ENCODE measurements around the gene DOCK9.
"Not testable (repeated sequence)": the region's sequence is repeated elsewhere in the genome, so short reads cannot be mapped to it uniquely, and the experiment has no call there.

The DOCK9 gene

GRCh38 chr13:98813993-98814392 lies 163.9 kb downstream of the DOCK9 start:
- DNase-seq: no peak

GRCh38 chr13:98812186-98812790 lies 165.6 kb downstream of the DOCK9 start:
- DNase-seq: not testable (repeated sequence)

- no peak for DNase-seq
Observed at GRCh38 chr13:98810746-98811145, 167.1 kb downstream of the DOCK9 start.

GRCh38 chr13:98809345-98809777 lies 168.5 kb downstream of the DOCK9 start:
- no peak for DNase-seq

- DNase-seq: no peak
Observed at GRCh38 chr13:98807774-98808173, 170.1 kb downstream of the DOCK9 start.

- DNase-seq: no peak
Observed at GRCh38 chr13:98804336-98804855, 173.5 kb downstream of the DOCK9 start.

GRCh38 chr13:98803921-98804320 lies 173.9 kb downstream of the DOCK9 start:
- DNase-seq: no peak

GRCh38 chr13:98803111-98803561 lies 174.7 kb downstream of the DOCK9 start:
- no peak for DNase-seq

GRCh38 chr13:98802559-98802958 lies 175.3 kb downstream of the DOCK9 start:
- no peak for DNase-seq

- DNase-seq: no peak
Observed at GRCh38 chr13:98801626-98802418, 176.0 kb downstream of the DOCK9 start.

- no peak for DNase-seq
Observed at GRCh38 chr13:98800078-98800477, 177.8 kb downstream of the DOCK9 start.

- no peak for DNase-seq
Observed at GRCh38 chr13:98798849-98799645, 178.8 kb downstream of the DOCK9 start.

- DNase-seq: no peak
Observed at GRCh38 chr13:98797456-98797855, 180.4 kb downstream of the DOCK9 start.

GRCh38 chr13:98796798-98797197 lies 181.1 kb downstream of the DOCK9 start:
- DNase-seq: no peak

- DNase-seq: no peak
Observed at GRCh38 chr13:98796191-98796590, 181.7 kb downstream of the DOCK9 start.

- no peak for DNase-seq
Observed at GRCh38 chr13:98795220-98795619, 182.6 kb downstream of the DOCK9 start.

- DNase-seq: no peak
Observed at GRCh38 chr13:98794498-98794897, 183.4 kb downstream of the DOCK9 start.

GRCh38 chr13:98792785-98793495 lies 184.9 kb downstream of the DOCK9 start:
- no peak for DNase-seq

GRCh38 chr13:98792321-98792720 lies 185.5 kb downstream of the DOCK9 start:
- DNase-seq: no peak

- no peak for DNase-seq
Observed at GRCh38 chr13:98791611-98792010, 186.3 kb downstream of the DOCK9 start.

GRCh38 chr13:98787996-98788395 lies 189.9 kb downstream of the DOCK9 start:
- DNase-seq: no peak

- DNase-seq: no peak
Observed at GRCh38 chr13:98787173-98787572, 190.7 kb downstream of the DOCK9 start.

- no peak for DNase-seq
Observed at GRCh38 chr13:98786023-98786422, 191.8 kb downstream of the DOCK9 start.
